HG03064 (cell line): ENCODE data around the gene TSSK1B.
"Not testable (repeated sequence)": the region's sequence is repeated elsewhere in the genome, so short reads cannot be mapped to it uniquely, and the experiment has no call there.

Source experiments
- ATAC-seq: cut with Tn5 transposase; IDR thresholded peaks from one replicate; pipeline ENCODE4 v1.9.1; 2021; ENCODE audit warnings: low read depth; ENCODE audit not compliant: unreplicated experiment

The TSSK1B gene, protein sequence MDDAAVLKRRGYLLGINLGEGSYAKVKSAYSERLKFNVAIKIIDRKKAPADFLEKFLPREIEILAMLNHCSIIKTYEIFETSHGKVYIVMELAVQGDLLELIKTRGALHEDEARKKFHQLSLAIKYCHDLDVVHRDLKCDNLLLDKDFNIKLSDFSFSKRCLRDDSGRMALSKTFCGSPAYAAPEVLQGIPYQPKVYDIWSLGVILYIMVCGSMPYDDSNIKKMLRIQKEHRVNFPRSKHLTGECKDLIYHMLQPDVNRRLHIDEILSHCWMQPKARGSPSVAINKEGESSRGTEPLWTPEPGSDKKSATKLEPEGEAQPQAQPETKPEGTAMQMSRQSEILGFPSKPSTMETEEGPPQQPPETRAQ

GRCh38 chr5:113434889-113435288 is at the start of gene TSSK1B:
TSS of gene TSSK1B (minus strand) at chr5:113434989. CDS start at chr5:113434839, 150 bp downstream.
- ATAC-seq = no peak

GRCh38 chr5:113480243-113480642 is 45.5 kb upstream of the TSSK1B start:
- ATAC-seq = no peak

DNA sequence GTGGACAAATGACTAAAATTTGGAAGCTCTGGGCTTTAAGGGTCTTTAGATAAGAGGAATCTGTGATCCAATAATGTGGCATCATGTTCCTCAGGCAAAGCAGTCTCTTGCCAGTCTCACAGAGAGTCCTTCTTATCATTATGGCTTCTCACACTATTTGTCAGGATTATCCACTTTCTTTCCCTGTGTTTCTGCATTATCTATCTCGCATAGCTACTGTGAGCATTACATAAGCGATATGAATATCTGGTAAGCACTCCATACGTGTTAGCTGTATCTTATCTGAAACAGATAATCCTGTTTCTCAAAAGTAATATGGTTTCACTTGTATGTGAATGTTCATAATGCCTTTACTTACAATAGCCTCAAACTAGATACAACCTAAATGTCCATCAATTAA is 43.9 kb upstream of the TSSK1B start:
- no peak for ATAC-seq

DNA sequence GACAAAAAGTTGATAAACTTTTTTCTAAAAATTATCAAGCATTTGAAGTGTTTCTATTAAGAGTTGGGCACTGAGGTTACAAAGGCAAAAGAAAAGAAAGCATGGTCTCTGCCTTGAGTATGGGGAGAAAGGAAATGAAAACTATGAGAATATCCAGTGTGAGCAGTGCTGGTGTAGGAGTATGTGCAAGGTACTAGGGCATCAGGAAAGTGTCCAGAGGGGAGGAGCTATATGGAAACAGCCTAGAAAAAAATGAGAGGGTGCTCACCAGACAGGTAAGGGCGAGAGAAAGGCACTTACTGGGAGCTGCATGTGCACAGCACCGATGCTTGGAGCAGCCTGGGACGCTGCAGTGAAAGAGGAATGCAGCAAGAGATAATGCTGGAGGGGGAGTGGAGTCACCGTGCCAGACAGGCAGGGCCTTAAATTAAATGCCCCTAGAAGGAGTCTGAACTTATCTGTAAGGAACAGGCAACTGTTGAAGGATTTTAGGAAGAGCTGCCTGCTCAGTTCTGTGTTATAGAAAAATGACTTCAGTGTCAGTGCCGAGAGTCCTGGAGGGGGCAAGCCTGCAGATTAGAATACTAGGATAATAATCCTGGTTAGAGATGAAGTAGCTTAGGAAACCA is 39.4 kb upstream of the TSSK1B start:
- ATAC-seq = no peak

GRCh38 chr5:113463032-113463431 is 28.2 kb upstream of the TSSK1B start:
- ATAC-seq = no peak

GRCh38 chr5:113457106-113457505 is 22.3 kb upstream of the TSSK1B start:
- ATAC-seq = not testable (repeated sequence)

DNA sequence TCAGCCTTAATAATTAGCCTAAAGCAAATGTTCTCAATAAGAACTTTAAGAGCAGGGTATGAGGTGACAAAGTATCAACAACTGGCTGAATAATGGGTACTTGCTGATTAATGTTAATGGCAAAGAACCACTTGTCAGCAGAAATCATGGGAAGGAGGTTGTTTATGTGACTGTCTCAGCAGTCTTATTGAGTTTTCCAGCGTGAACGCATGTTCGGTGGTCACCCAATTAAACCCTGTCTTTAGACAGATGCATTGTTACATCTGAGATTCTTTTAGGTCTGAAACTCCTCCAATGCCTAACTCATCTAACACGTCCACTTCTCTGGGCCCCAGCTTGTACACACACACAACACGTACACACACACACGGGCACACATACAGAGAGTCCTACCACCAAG is 18.2 kb upstream of the TSSK1B start:
- no peak for ATAC-seq

- no peak for ATAC-seq
Measured at GRCh38 chr5:113451797-113452196, 17.0 kb upstream of the TSSK1B start.

- ATAC-seq = no peak
Measured at GRCh38 chr5:113450929-113451328, 16.1 kb upstream of the TSSK1B start.

- ATAC-seq = no peak
Measured at GRCh38 chr5:113450462-113450861, 15.7 kb upstream of the TSSK1B start.

DNA sequence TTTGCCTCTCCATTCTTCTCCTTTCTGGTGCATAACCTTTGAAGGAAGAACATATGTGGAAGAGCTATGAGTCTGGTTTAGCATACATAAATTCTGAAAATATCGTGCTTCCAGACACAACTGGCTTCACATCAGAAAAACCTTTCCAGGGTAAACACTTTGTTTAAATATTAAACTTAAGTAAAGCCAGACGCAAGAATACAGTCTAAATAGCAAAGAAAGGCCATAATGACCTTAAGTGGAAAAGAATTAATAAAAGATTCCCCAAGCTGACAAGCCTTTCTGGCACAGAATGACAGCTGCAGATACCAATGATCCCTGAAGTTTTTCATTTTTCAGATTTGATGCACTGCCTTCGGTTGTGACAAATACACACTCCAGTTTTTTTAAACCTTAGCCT is 13.5 kb upstream of the TSSK1B start:
- ATAC-seq = no peak

- no peak for ATAC-seq
Measured at GRCh38 chr5:113447498-113448050, 12.8 kb upstream of the TSSK1B start.

GRCh38 chr5:113446358-113446927 is 11.7 kb upstream of the TSSK1B start:
- ATAC-seq = no peak

DNA sequence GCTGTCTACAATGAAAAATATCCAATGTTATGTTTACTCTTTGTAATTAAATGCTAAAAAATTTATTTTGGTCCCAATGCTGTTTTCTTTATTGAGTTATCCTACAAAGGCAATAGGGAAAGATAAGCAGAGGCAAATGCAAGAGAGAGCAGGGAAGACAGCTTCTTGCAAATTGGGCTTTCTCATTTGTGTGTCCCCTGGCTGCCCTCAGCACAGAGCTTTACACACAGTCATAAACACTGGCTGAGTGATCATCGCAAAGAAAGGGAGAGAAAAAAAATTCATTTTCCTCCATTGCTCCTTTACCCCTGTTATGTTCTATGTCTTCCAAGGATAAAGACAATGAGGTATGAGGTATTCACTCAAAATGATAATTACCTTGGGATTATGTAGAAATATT is 2.3 kb upstream of the TSSK1B start:
- no peak for ATAC-seq

- no peak for ATAC-seq
Measured at GRCh38 chr5:113435575-113435974, 786 bp upstream of the TSSK1B start.

GRCh38 chr5:113433862-113434612 is 752 bp downstream of the TSSK1B start:
- ATAC-seq = no peak

DNA sequence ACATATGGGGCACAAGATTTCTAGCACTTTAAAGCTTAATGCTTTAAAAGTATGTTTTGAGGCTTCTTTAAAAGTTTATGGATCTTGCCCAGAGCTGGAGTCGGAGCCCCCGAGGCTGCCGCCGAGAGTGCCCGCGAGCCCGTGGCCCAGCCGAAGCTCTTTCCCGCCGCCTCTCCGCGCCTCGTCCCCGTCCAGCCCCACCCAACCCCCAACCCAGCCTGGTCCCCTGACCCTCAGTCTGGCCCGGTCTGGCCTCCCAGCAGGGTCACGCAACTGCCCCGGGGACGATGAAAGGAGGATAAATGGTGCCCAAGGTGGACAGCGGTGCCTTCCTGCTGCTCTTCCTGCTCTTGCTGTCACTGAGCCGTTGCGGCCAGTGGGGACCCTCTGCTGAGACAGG is 1.7 kb downstream of the TSSK1B start:
- no peak for ATAC-seq

DNA sequence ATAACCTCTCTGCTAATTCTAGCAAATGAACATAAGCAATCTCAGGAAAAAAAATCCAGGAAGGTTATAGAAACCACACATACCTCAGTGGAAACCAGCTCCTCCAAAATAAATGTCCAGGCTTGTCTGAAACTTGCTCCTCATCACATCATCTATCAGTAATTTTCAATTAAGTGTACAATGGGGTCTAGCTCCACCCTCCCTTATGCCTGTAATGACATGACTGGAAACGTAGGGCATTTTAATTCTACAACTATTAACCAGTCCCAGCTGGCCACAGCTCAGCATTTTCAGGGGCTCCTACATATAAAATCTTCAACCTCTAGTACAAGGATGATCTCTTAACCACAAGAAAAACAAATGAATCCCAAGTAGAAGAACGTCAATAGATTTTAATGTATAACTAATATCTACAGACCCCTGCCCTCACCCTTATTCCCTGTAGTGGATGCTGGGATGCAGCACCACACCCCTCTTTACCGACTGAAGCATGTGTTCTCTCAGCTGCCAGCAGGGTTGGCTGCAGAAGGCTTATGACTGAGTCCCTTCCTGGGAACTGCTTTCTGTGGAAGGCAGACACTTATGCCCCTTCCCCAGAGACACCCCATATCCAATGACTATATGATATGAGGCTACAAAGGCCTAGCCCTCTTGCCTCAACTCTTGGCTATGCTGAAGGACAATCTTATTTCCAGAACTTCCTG is 6.8 kb downstream of the TSSK1B start:
- no peak for ATAC-seq

- no peak for ATAC-seq
Measured at GRCh38 chr5:113425909-113426308, 8.9 kb downstream of the TSSK1B start.

DNA sequence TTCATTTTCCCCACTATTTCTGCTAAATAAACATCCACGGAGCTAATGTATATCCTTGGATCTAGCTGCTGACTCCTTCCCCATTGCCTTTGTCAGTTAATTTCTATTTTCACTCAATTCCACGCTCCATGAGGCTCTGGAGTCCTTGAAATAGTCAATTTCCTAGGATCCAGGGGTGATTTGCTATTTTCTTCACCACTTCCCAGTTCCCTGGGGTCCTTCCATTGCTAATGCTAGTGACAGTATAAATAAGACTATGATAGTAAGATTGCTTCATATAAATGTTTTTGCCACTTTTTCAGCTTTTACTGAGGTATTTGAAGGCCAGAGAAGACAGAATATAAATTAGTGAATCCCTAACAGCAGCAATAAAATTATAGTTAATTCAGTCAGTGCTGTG is 13.1 kb downstream of the TSSK1B start:
- no peak for ATAC-seq
